ENCODE results near the gene SERPINF2.

DNA sequence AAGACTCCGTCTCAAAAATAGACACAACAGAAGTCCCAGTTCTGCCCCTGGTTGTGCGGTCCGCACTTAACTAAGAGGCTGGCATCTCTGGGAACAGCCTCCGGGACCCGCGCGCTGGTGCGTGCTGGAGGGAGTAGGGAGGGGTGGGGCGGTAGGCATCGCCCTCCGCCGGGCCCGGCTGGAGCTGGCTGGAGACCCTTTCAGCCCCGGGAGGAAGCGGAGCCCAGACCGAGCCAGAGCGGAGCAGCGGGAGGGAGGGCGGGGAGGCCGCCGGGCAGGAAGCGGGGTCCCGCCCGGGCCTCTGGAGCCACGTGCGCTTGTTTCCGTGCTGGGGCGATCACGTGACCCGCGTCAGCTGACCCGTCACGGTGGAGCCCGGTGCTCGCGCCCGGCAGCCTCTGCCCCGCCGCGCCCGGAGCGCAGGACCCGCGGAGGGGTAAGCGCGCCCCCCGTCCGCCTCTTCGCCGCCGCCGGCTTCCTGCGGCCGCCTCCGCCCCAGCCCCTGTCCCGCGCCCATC lies 18.3 kb upstream of the SERPINF2 start, which contains the start of gene WDR81:
- TF ChIP-seq, protein P1, sequence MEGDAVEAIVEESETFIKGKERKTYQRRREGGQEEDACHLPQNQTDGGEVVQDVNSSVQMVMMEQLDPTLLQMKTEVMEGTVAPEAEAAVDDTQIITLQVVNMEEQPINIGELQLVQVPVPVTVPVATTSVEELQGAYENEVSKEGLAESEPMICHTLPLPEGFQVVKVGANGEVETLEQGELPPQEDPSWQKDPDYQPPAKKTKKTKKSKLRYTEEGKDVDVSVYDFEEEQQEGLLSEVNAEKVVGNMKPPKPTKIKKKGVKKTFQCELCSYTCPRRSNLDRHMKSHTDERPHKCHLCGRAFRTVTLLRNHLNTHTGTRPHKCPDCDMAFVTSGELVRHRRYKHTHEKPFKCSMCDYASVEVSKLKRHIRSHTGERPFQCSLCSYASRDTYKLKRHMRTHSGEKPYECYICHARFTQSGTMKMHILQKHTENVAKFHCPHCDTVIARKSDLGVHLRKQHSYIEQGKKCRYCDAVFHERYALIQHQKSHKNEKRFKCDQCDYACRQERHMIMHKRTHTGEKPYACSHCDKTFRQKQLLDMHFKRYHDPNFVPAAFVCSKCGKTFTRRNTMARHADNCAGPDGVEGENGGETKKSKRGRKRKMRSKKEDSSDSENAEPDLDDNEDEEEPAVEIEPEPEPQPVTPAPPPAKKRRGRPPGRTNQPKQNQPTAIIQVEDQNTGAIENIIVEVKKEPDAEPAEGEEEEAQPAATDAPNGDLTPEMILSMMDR (IDR thresholded peaks at IDR 0.05): no peak
- peak; percentile 7; the same call in 1 of the 2 replicates for TF ChIP-seq TAF1 (IDR thresholded peaks at IDR 0.05; ENCODE audit: borderline replicate concordance, low read depth, low read length)
- no peak for TF ChIP-seq FOXM1 (IDR thresholded peaks at IDR 0.05; ENCODE audit: low read depth)
- no peak; the same call in 1 of the 2 replicates for TF ChIP-seq POLR2AphosphoS5 (IDR thresholded peaks at IDR 0.05; ENCODE audit: low read depth, low read length)
- TF ChIP-seq MXI1 (IDR thresholded peaks at IDR 0.05; ENCODE audit: low read depth, low read length): peak; percentile 94
- TF ChIP-seq NFIC (IDR thresholded peaks at IDR 0.05; ENCODE audit: borderline replicate concordance): no peak
- TF ChIP-seq, protein P2, sequence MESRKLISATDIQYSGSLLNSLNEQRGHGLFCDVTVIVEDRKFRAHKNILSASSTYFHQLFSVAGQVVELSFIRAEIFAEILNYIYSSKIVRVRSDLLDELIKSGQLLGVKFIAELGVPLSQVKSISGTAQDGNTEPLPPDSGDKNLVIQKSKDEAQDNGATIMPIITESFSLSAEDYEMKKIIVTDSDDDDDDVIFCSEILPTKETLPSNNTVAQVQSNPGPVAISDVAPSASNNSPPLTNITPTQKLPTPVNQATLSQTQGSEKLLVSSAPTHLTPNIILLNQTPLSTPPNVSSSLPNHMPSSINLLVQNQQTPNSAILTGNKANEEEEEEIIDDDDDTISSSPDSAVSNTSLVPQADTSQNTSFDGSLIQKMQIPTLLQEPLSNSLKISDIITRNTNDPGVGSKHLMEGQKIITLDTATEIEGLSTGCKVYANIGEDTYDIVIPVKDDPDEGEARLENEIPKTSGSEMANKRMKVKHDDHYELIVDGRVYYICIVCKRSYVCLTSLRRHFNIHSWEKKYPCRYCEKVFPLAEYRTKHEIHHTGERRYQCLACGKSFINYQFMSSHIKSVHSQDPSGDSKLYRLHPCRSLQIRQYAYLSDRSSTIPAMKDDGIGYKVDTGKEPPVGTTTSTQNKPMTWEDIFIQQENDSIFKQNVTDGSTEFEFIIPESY (IDR thresholded peaks at IDR 0.05; ENCODE audit: borderline replicate concordance, low read depth): no peak
- no peak for TF ChIP-seq EZH2phosphoT487 (IDR thresholded peaks at IDR 0.05; ENCODE audit: borderline replicate concordance, low read depth)
- TF ChIP-seq, protein P3, sequence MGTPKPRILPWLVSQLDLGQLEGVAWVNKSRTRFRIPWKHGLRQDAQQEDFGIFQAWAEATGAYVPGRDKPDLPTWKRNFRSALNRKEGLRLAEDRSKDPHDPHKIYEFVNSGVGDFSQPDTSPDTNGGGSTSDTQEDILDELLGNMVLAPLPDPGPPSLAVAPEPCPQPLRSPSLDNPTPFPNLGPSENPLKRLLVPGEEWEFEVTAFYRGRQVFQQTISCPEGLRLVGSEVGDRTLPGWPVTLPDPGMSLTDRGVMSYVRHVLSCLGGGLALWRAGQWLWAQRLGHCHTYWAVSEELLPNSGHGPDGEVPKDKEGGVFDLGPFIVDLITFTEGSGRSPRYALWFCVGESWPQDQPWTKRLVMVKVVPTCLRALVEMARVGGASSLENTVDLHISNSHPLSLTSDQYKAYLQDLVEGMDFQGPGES (IDR thresholded peaks at IDR 0.05; ENCODE audit: low read depth, low read length): no peak
- TF ChIP-seq JUND (IDR thresholded peaks at IDR 0.05): no peak
